HepG2 (cell line): ENCODE data around the gene KIAA0825. TPM values are rescaled to one million over a fixed set of nuclear protein-coding genes. Genes with fewer than 3 reads are reported as not detected.

ENCODE experiments used
- ATAC-seq: fragments of 200-7000 bp; cut with Tn5 transposase; 3 replicates; pipeline ENCODE4 v1.9.1; 2020; ENCODE audit warnings: mild to moderate bottlenecking, moderate library complexity
- BruUV-seq: library from RNA; stranded (reverse); fragments of 400-500 nt; replicated peaks from 2 replicates; lab custom pipeline; 2021; lab: Mats Ljungman, UMichigan
- CTCF ChIA-PET: fragments of 300-600 bp; formaldehyde crosslinking; extraction: SDS; loops from one replicate; lab custom pipeline; 2021; ENCODE audit warnings: low total read pairs, inconsistent platforms, low intra/inter-chr PET ratio; lab: Yijun Ruan, JAX
- POLR2A ChIA-PET: fragments of 350-600 bp; sonication (Branson Sonifier 250); formaldehyde crosslinking; loops from one replicate; lab custom pipeline; 2020; ENCODE audit warnings: antibody characterized with exemption, inconsistent platforms; lab: Yijun Ruan, JAX
- DNase-seq: peaks from one replicate; pipeline ENCODE4 v3.0.0-alpha.2; 2015; ENCODE audit warnings: low spot score
- FAIRE-seq: peaks from 3 replicates; lab custom pipeline; 2011; peaks lifted over from hg19 to GRCh38; lab: Jason Lieb, UNC
- H2AFZ ChIP-seq: one replicate; pipeline ENCODE4 v1.6.1; 2011; ENCODE audit warnings: low read length, inconsistent platforms
- H3K27ac ChIP-seq: fragments of 300-600 bp; 3 replicates; pipeline ENCODE4 v1.8.0; 2011; ENCODE audit warnings: mixed run types, mild to moderate bottlenecking, mixed read lengths, low read length, inconsistent platforms; ENCODE audit not compliant: insufficient read depth; ENCODE audit errors: extremely low read length
- H3K27me3 ChIP-seq, 2 experiments: fragments of 200-600 bp in 1 of 2; 2 replicates in 1 of 2; 3 replicates in 1 of 2; pipeline versions ENCODE4 v1.6.0 to v1.8.0; 2011; ENCODE audit warnings: low read length in 2 of 2, mild to moderate bottlenecking in 2 of 2, moderate library complexity in 2 of 2, inconsistent platforms in 1 of 2; ENCODE audit not compliant: insufficient read depth in 2 of 2, control insufficient read depth in 1 of 2
- H3K36me3 ChIP-seq, 2 experiments: fragments of 200-600 bp in 1 of 2; replicated peaks in 1 of 2; 2 replicates in 1 of 2; 3 replicates in 1 of 2; pipeline versions ENCODE4 v1.5.1 to v1.8.0; 2011; ENCODE audit warnings: low read length in 2 of 2, inconsistent platforms in 1 of 2; ENCODE audit not compliant: insufficient read depth in 2 of 2, control insufficient read depth in 1 of 2
- H3K4me1 ChIP-seq: 2 replicates; pipeline ENCODE4 v1.5.1; 2012; ENCODE audit warnings: low read length, inconsistent platforms; ENCODE audit not compliant: insufficient read depth
- H3K4me2 ChIP-seq: 2 replicates; pipeline ENCODE4 v1.6.0; 2011; ENCODE audit warnings: low read depth, low read length, inconsistent platforms
- H3K4me3 ChIP-seq, 3 experiments: fragments of 200-600 bp in 1 of 3; sonication (generic), shearing (Covaris generic) in 1 of 3; replicated peaks in 1 of 3; 2 replicates each; pipeline ENCODE4 v1.5.1; 2011 to 2016; ENCODE audit warnings: low read length in 3 of 3, inconsistent platforms in 2 of 3, low read depth in 2 of 3, mild to moderate bottlenecking in 2 of 3, control low read depth in 1 of 3, mixed read lengths in 1 of 3; ENCODE audit not compliant: insufficient read depth in 1 of 3
- H3K79me2 ChIP-seq: one replicate; pipeline ENCODE4 v1.6.1; 2011; ENCODE audit warnings: low read length, inconsistent platforms; ENCODE audit not compliant: insufficient read depth
- H3K9ac ChIP-seq: 2 replicates; pipeline ENCODE4 v1.6.0; 2011; ENCODE audit warnings: mild to moderate bottlenecking, low read depth, low read length, inconsistent platforms; ENCODE audit not compliant: insufficient read depth
- H3K9me3 ChIP-seq: 2 replicates; pipeline ENCODE4 v1.5.1; 2012; ENCODE audit warnings: mild to moderate bottlenecking, low read length
- H4K20me1 ChIP-seq: 2 replicates; pipeline ENCODE4 v1.6.0; 2011; ENCODE audit warnings: inconsistent platforms, mild to moderate bottlenecking, low read length, moderate library complexity; ENCODE audit not compliant: insufficient read depth
- ARNT2 ChIP-seq: sonication (generic); formaldehyde crosslinking; IDR thresholded peaks from 2 replicates; pipeline ENCODE4 v1.8.0; 2022; ENCODE audit warnings: mild to moderate bottlenecking, low read depth, missing genetic modification reagents, moderate library complexity
- EZH2 ChIP-seq: conservative IDR thresholded peaks from 2 replicates; pipeline ENCODE4 v1.6.1; 2012; ENCODE audit warnings: mild to moderate bottlenecking, low read depth, low read length, moderate library complexity
- FLYWCH1 ChIP-seq: sonication (generic); formaldehyde crosslinking; IDR thresholded peaks from 2 replicates; pipeline ENCODE4 v1.8.1; 2023; ENCODE audit warnings: mild to moderate bottlenecking, missing genetic modification reagents
- FOXC1 ChIP-seq: sonication (generic); formaldehyde crosslinking; IDR thresholded peaks from 2 replicates; pipeline ENCODE4 v1.8.0; 2022; ENCODE audit warnings: mild to moderate bottlenecking, missing genetic modification reagents, borderline replicate concordance
- PCBP1 ChIP-seq: fragments of 200-400 bp; formaldehyde crosslinking; IDR thresholded peaks from 2 replicates; pipeline ENCODE4 v1.6.1; 2017; ENCODE audit warnings: mild to moderate bottlenecking, low read depth, low read length, borderline replicate concordance
- PHF21A ChIP-seq: sonication (generic); formaldehyde crosslinking; IDR thresholded peaks from 2 replicates; pipeline ENCODE4 v1.5.0; 2020; ENCODE audit warnings: mild to moderate bottlenecking, missing genetic modification reagents
- PPARG ChIP-seq: conservative IDR thresholded peaks from 2 replicates; pipeline ENCODE4 v1.6.1; 2016; ENCODE audit warnings: missing biosample characterization, missing genetic modification reagents
- RBFOX2 ChIP-seq: fragments of 200-400 bp; formaldehyde crosslinking; IDR thresholded peaks from 2 replicates; pipeline ENCODE4 v1.6.1; 2017; ENCODE audit warnings: low read depth, mild to moderate bottlenecking, low read length
- RFX5 ChIP-seq: IDR thresholded peaks from 2 replicates; pipeline ENCODE4 v1.6.1; 2011; ENCODE audit warnings: low read depth, low read length, improper control_type of control experiment
- RFXAP ChIP-seq: sonication (generic); formaldehyde crosslinking; IDR thresholded peaks from 2 replicates; pipeline ENCODE4 v1.4.0; 2020; ENCODE audit warnings: missing genetic modification reagents, borderline replicate concordance
- SETDB1 ChIP-seq: sonication (generic); formaldehyde crosslinking; IDR thresholded peaks from 2 replicates; pipeline ENCODE4 v1.5.1; 2020; ENCODE audit warnings: missing genetic modification reagents, mild to moderate bottlenecking, borderline replicate concordance
- SMAD1 ChIP-seq: sonication (generic); formaldehyde crosslinking; IDR thresholded peaks from 2 replicates; pipeline ENCODE4 v1.4.0; 2020; ENCODE audit warnings: missing genetic modification reagents, low read depth, mild to moderate bottlenecking, borderline replicate concordance
- TEAD3 ChIP-seq: optimal IDR thresholded peaks from 2 replicates; pipeline ENCODE3; 2016; ENCODE audit warnings: borderline replicate concordance
- ZFP1 ChIP-seq: IDR thresholded peaks from 2 replicates; pipeline ENCODE4 v1.6.1; 2016
- ZMAT5 ChIP-seq: sonication (generic); formaldehyde crosslinking; IDR thresholded peaks from 2 replicates; pipeline ENCODE4 v1.5.0; 2020; ENCODE audit warnings: mild to moderate bottlenecking, low read depth, missing genetic modification reagents, borderline replicate concordance
- ZNF329 ChIP-seq: sonication (generic); formaldehyde crosslinking; IDR thresholded peaks from 2 replicates; pipeline ENCODE4 v1.9.0; 2021; ENCODE audit warnings: low read depth, mild to moderate bottlenecking, missing genetic modification reagents
- ZNF512B ChIP-seq: sonication (generic); formaldehyde crosslinking; IDR thresholded peaks from 2 replicates; pipeline ENCODE4 v1.5.1; 2020; ENCODE audit warnings: missing genetic modification reagents, mild to moderate bottlenecking, borderline replicate concordance
- ZNF513 ChIP-seq: sonication (generic); formaldehyde crosslinking; conservative IDR thresholded peaks from 2 replicates; pipeline ENCODE4 v1.5.0; 2020; ENCODE audit warnings: missing genetic modification reagents
- in situ Hi-C: cut with HindIII; loops from 2 replicates; pipeline ENCODE4 v1.10.0; 2017; ENCODE audit warnings: low pct_unique_long_range_greater_than_20kb; ENCODE audit not compliant: extremely low pct_ligation_motif_present
- intact Hi-C: fragments of 100-400 bp; cut with micrococcal nuclease; formaldehyde crosslinking; loops from one replicate; pipeline ENCODE4 v1.10.0; 2022; ENCODE audit not compliant: unreplicated experiment
- polyA plus RNA-seq, 8 experiments: library from polyadenylated mRNA; depleted of rRNA in 3 of 8; stranded (reverse) in 7 of 8; unstranded in 1 of 8; fragments of >200 nt; fragmentation: Illumina TruSeq in 4 of 8; extraction: Trizol in 4 of 8; gene quantifications; 2 replicates each; pipeline versions ENCODE4 v1.2.1 to v1.2.3, GENCODE V29; 2011 to 2016; ENCODE audit warnings: low read depth in 4 of 8, missing spikeins in 1 of 8, mixed read lengths in 1 of 8; ENCODE audit not compliant: insufficient read depth in 1 of 8
- total RNA-seq, 5 experiments: library from RNA; depleted of rRNA; stranded (reverse); fragments of >200 nt; fragmentation: Illumina TruSeq; extraction: Trizol; gene quantifications; 2 replicates each; pipeline ENCODE4 v1.2.3, GENCODE V29; 2016; ENCODE audit warnings: low read depth in 1 of 5

KIAA0825 gene
- total and polyA plus RNA-seq, 2 of the 13 experiments (the other 11 are each of a cell fraction or from before 2014, with no cell fraction given): 0.05 to 0.51 TPM

- no peak for TF ChIP-seq ZNF512B
- TF ChIP-seq ZNF329 (CRISPR knock-in tag): no peak
- peak; percentile 84 for TF ChIP-seq PPARG (CRISPR knock-in tag)
Measured at GRCh38 chr5:94524841-94525697, 93.3 kb downstream of the KIAA0825 start (continued).

- ChIA-PET POLR2A (no interaction called here), CTCF (no interaction called here)
- H3K27ac ChIP-seq: no peak overlapping the region
- no peak overlapping the region for H3K4me3 ChIP-seq
- H3K79me2 ChIP-seq: no peaks in the 10 kb centered on the region
- no peaks in the 10 kb centered on the region for H3K36me3 ChIP-seq
- no peak for DNase-seq
- in situ Hi-C loops: loop anchor here (10.0 kb wide), 1 partner anchor 212 kb away; no protein-coding TSS in a partner anchor
- FAIRE-seq: no peak
- no peaks in the 10 kb centered on the region for H4K20me1 ChIP-seq
- no peak overlapping the region for H2AFZ ChIP-seq
- no peaks in the 10 kb centered on the region for H3K9me3 ChIP-seq
- H3K27me3 ChIP-seq: no peaks in the 10 kb centered on the region
- intact Hi-C loops: no loop called here
- no peak for ATAC-seq
- no peak overlapping the region for H3K9ac ChIP-seq
- no peaks in the 10 kb centered on the region for H3K4me1 ChIP-seq
- BruUV-seq: no TSS peak
- H3K4me2 ChIP-seq: no peak overlapping the region
- TF ChIP-seq SETDB1 (CRISPR knock-in tag) (no peak), ZMAT5 (no peak), PHF21A (no peak), RFXAP (CRISPR knock-in tag) (no peak), RBFOX2 (no peak), FOXC1 (CRISPR knock-in tag) (no peak), ZFP1 (CRISPR knock-in tag) (no peak), ZNF513 (CRISPR knock-in tag) (no peak), EZH2 (no peak), RFX5 (no peak), PCBP1 (no peak), ARNT2 (no peak), FLYWCH1 (no peak), SMAD1 (CRISPR knock-in tag) (no peak), TEAD3 (CRISPR knock-in tag) (no peak)
Measured at GRCh38 chr5:94523018-94523417, 95.4 kb downstream of the KIAA0825 start.
